NOMO-1 treated with DMSO at 0.1 percent for 48 hours (cell line): ENCODE data around the gene SLC35E1.
A peak's percentile ranks its signal among the peaks of the same experiment; 100 is the strongest.

Experiments used
- DNase-seq: peaks from one replicate; lab custom pipeline; 2025; ENCODE audit not compliant: unreplicated experiment; lab: John Stamatoyannopoulos, UW

SLC35E1 gene

DNA sequence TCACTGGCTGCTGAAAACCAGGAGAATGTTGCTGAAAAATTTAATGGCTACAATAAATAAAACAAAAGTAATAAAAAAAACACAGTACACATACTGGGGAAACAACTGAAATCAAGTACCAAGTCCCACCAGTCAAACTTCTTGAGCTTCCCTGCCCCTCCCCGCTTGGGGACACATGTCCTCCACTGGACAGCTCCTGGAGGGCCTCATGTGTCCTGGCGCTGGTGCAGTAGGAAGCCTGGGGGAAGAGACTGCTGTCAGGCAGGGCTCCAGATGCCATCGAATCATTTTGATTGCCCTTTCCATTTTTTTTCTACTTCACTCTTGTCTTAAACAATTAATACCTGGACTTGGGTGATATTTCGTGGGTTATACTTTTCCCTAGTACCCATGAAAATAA lies 26.6 kb upstream of the SLC35E1 start:
- no peak for DNase-seq

DNA sequence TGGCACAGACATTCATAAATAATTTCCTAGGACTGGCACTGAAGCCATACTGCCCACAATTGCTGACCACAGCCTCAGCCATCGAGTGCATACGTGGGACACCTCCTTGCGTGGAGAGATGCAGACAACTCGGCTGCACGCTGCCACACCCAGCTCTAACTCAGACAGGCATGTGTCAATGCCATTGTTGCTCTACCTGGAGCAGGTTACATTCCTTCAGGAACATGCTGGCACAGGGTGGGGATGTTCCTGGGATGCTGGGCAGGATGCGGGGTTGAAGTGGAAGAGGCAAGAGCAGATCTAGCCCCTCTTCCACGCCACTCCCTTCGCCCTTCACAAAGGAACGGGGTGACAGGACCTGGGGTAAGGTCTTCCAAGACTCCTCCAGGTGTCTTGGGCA lies 24.2 kb upstream of the SLC35E1 start:
- DNase-seq, result no peak

DNA sequence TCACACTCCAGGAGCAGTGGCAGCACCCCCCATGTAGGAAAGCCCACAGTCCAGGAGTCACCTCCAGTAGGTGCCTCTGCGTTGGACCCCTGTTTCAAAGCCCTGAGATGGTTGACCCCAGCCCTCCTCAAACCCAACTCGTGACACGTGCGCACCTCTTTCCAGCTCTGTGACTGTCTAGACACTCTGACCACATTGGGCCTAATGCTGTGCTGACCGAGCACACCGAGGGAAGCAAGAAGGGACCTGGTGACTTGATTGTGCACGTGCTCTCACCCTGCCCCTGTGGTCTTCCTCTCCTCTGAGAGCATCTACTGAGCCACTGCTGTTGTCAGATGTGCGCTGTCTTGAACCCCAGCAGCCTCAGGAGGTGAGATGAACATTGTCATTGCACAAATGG lies 22.9 kb upstream of the SLC35E1 start:
- DNase-seq, result no peak

DNA sequence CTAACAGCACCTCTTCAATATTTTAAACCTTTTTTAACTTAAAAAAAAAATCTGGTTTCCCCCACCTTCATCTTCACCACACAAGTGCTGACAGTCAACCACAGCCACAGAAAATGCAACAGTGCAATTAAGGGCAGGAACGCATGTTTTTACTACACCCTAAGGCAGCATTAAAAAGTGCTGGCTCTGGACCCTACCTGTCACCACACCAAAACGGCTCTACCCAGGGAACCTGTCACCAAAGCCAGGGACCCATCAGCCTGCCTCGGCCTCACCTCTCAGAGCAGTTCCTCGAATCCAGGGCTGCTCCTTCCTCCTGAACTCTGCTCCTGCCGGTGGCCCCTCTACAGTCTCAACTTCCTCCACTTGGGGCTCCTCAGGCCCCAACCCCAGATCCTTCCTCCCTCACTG lies 22.5 kb upstream of the SLC35E1 start:
- no peak for DNase-seq

DNA sequence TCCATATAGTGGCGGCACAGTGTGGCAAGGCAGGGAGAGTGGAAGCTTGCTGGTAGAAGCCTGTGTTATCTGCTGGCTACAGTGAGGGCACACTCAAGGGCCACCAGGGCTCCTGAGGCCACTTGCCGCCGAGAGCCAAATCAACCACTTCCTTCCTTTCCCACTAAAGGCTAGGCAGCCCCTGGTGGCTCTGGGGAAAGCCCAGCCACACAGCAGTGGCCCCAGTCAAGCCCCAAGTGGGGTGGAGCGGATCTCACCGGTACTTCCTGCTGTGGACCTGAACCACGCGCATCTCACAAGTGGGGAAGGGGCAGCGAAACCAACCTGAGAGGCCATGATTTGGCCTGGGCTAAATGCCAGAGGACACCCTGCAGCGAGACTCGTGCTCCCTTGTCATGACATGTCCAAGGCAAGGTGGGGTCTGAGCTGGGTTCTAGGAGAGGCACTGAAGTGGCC lies 21.9 kb upstream of the SLC35E1 start:
- peak; percentile 19 for DNase-seq

DNA sequence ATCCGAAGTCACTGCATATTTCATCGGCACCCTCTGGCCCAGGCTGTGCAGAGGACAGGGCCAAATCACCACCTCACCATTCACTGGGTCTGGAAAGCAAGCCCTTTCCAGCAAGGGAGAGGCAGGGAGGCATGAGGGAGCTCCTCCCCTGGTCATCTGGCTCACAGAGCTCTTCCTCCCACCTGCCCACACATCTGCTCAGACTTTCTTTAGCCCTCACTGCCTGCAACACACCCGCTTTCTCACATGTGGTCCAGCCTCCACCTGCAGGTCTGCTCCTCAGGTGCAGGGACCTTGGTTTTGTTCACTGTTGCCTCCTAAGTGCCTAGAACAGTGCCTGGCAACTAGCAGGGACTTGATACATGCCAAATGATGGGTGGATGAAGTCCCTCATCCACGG lies 21.0 kb upstream of the SLC35E1 start:
- DNase-seq, result no peak

DNA sequence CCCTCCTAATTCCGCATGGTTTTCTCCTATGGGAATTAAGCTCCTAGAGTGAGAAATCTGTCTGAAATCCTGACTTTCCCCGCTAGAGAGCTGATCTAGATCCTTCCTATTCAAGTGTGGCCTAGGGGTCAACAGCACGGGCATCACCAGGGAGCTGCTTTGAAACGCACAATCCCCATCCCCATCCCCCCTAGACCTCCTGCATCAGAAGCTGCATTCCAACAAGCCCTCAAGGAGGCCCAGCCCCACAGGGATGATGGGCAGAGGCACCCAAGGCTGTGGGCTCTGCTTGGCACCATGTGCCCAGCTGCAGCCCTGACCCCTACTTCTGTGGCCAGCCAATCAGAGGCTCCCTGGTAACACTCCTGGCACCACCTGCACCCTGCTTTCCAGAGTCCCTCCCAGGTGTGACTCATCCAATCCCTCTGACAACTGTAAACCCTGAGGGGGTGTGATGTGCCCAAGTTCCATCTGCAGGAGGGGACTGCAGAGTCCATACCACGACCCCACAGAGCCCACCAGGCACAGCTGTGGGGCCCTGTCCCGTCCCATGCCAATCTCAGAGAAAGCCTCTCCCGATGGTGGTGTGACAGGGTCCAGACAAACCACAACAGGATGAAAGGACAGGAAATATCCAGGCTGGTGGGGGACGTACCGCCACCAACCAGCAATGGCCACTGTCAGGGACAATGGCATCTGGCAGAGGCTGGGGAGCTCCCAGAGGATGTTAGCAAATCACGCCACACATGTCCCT lies 19.8 kb upstream of the SLC35E1 start:
- DNase-seq, result no peak

DNA sequence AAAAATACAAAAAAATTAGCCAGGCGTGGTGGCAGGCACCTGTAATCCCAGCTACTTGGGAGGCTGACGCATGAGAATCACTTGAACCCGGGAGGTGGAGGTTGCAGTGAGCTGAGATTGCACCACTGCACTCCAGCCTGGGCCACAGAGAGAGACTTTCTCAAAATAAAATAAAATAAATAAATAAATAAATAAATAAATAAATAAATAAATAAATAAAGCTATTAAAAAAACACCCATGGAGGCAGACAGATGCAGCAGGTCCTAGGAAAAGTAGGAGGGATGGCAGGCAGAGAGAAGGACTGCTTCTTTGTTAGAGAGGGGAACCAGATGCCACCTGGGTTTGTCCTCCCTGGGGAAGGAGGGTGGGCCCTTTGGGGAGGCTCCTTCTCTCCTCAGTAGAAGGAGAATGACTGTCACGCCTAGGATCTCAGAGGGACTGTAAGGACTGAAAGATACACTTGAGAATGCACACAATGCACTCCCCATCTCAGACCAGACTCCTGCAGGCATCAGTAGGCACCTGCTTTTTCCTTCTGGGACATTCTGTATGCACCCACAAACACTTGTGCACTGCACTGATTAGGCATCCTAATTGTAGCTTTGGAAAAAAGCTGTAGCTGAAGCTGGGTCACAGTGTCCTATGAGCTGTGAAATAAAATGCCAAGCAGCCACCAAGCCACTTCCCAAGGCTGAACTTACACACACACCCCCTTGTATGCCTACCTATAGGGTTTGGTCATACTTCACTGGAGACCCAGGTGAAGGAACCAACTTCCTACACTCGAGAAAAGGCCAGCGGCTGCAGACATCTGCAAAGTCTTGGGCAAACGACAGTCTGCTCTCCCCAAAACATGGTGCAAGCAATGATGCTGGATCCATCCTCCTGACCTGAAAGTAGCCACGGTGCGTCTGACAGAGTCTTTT lies 18.9 kb upstream of the SLC35E1 start:
- DNase-seq, result no peak

DNA sequence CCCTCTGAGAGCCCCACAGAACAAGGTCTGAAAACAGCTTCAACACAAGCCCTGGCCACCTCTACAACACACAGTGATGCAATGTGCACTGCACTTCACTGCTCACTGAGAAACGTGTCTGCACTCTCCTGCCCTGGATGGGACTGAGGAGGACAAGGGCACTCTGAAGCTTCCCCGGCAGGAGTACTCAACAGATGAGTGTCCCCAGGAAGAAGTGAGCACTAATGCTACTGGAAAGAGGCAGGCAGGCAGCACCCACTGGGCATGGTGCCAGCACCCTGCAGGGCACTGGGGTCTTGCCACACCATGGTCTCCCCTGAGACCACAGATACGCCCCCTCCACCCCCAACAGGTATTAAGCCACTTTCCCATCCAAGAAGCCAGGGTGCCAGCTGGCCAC lies 17.7 kb upstream of the SLC35E1 start:
- no peak for DNase-seq

DNA sequence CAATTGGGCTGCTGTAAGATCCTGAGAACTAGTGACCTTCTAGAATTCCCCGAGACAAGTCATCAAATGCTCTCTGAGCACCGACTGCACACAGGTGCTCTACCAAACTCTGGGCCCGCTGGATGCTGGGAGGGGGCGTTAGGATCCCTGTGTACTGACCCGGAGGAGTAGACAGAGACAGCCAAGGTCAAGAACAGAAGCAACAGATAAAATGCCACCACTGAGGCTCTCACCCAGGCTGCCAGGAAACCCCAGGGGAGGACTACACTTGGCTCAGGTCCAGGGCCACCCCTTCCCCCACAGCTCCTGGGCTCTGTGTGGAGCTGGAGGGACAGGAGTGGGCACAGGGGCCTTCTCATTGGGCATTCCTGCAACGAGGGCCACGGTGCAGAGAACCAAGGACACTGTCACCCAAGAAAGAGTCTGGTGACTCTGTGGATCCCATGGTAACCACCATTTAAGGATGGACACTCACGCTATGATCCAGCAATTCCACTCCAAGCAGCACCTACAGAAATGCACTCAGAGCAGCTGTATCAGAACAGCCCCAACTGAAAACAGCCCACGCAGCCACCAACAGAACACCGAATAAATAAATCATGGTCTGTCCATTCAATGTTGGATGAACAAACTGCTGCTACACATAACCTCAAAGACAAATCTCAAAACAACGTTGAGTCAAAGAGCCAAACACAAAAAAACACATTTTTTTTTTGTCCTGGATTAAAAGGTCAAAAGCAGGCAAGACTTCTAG lies 16.8 kb upstream of the SLC35E1 start:
- no peak for DNase-seq

DNA sequence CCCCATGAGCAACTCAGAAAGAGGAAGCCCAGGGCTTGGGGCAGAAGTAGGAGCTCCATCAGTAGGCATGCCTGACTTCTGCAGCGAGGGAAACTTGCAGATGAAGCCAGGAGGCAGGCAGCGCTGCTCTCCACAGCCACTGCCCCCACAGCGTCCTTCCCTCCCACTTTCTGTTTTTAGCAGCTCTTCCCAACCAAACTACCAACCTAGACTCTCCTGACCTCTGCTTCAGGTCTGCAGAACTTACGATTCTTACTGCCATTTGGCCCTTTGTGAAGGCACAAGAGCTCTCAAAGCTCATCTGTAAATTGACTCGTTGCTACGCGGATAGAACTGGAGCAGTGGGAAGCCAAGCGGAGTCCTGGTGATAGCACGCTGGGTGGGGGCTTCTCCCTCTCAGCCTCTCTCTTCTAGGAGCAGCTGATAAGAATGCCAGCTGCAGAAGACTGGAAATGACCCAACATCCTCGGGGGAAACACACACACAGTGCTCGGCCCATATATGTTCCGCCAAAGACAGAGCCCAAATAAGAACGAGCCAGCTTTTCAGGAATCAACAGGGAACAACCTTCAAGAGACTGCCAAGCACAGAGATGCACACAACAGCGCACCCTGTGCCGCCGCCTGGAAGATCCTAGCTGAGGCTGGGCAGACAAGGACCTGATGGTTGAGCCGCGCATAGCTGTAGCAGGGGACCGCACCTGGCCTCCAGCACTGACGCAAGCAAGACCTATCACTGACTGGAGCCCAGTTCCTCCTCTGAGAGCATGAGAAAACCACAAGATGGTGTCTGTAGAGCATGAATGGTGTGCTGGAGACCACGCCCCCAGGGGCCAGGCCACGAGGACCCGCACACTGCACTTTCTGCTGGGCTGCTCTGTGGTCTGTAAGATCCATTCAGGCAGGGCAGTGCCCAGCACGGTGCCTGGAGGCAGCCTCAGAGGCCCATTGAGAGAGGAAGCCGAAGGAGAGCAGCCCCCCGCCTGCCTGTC lies 15.9 kb upstream of the SLC35E1 start:
- peak; percentile 93 for DNase-seq

DNA sequence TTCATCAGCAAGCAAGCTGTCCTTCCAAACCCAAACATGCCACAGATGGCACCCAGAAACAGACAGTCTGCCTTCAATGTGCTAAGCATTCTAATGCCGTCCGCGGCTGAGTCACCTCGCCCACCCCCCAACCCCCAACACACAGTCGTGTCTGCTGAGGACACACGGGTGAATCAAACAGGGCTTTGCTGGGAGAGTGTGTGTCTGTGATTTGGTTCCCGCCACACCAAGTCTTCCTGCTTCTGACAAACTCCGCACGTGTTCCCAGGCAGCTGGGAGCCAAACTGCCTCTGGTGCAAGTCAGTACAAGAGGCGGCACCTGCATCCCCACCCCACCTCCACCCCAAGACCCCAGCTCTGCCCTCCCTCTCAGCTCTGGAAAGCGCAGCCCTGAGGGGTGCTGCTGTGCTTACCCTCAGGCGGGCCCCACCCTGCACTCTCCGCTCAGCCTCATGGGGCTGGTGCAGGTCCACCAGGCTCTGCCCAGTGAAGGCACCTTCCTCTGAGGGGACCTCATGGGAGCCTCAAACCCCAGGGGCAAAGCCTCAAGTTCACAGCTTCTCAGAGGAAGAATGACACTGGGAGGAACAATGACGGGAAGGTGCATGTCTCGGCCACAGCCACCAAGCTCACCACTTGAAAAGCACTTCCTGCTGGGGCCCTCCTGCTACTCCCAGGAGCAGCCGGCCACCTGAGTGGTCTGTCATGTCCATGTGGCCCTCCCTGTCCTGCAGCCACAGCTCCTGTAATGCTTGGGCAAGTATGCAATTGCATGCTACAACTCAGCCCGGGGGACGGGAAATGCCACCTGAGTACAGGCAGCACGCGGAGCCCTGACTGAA lies 15.0 kb upstream of the SLC35E1 start:
- DNase-seq, result peak; percentile 83

DNA sequence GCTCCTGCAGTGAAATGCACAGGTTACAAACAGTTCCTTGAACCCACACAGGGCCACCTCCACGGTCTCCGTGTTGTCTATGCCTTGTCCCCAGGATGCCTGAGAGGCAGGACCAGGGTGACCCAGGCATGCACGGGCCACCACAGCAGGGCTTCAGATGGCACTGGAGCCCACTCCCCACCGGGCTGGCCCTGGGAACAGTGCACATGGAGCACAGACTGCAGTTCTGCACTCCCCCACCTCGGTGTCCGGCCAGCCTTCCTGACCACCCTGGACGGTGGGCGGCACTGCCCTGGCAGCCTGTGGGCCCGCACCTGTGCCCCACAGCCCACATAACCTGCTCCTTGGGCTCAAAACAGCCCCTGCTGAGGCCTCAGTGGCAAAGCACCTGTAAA lies 14.3 kb upstream of the SLC35E1 start:
- no peak for DNase-seq

DNA sequence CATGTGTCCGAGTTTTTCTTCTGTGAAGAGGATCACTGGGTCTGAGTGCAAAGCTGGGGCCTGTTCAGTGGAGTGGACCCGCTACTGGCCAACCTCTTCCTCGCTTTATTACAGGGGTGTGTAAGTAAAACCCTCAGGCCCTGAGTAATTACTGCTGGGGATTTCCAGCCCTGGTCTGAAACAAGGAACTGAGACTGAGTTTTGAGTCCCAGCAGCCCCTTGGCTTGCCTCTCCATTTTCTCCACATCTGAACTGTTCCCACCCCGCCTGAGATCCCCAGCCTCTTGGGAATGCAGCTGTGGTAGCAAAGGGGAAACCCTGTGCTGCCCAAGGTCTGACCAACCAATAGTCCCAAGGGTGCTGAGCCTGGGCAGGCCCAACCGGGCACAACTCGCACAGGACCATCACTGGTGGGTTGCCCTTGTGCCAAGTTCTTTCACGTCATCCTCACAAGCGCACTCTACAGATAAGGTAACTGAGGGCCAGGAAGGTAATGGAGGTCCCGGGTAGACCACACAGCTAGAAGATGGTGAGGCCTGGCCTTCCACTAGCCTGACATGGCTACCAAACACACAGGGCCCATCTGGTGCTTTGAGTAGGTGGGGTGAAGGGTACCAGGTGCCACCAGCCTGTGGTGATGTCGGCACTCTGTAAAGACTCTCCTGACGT lies 13.7 kb upstream of the SLC35E1 start:
- peak; percentile 74 for DNase-seq

DNA sequence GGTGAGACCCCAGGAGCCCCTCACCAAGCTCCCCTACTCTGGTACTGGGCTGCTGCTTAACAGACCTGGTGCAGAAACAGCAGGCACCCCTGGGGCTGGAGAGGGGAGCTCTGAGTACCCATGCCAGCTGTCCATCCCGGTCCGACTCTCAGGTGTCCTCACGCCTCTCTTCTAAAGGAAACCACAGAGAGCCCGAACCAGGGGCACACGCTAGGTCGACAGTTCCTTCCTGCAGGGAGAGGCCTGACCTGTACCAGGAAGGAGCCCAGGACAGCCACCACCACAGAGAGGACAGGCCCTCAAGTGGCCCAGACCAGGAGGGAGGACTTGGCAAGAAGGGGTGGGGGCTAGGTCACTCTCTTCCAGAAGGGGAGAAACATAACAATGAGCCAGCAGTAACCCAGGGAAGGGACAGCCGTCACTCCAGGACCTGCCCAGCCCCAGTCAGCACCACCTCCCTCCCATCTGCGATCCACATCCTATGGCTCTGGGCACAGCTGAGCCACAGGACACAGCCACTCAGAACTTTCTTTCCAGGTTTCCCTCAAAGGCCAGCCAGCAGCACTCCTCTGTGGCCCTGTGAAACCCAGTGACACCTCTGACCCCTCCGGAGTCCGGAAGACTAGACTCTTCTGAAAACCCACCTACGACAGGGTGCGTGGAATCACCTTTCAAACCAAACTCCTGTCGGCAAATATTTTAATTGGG lies 13.0 kb upstream of the SLC35E1 start:
- DNase-seq, result no peak

DNA sequence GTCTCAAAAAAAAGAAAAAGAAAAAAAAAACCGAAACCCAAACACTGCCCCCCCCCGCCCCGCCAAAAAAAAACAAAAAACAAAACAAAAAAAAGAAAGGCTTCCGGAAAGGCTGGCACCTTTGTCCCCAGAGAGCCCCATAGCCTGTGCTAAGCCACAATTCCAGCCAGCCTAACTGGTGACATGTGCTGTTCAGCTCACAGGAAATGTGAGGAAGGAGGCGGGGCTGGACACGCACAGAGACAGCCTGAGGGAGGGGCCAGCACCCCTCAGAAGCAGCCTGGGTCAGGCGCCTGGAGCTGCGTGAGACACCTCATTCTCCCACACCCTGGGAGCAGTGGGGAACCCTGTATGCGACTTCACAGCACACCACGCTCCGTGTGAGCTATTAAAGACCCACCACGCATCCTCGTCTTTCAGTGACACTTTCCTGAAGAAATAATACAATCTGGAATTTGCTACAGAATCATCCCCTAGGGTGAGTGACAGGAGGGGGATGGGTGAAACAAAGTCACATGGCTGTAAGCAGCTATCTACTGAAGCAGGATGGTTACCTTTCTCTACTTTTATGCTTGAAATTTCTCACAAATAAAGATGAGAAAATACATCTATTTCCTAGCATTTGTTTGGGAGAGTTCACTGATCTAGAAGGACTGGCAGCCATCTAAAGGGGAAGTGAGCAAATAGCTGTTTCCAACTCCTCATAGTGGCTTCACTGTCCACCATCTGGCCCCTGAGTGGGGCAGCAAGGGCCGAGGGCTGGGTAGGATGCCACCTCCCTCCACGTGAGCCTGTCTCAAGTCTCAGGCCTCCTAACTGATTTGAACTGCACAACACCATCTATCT lies 12.3 kb upstream of the SLC35E1 start:
- DNase-seq, result peak; percentile 75
